Activated T-cell treated with anti-CD3 and anti-CD28 coated beads, Interleukin-2, amount 50 U/mL, for 24 hours (primary cell): Measurements from ENCODE around the gene MRPL2.
"Not testable (repeated sequence)": the region's sequence is repeated elsewhere in the genome, so short reads cannot be mapped to it uniquely, and the experiment has no call there.

Source experiments
- DNase-seq: peaks from one replicate; pipeline ENCODE4 v3.0.0-alpha.2; 2020
- H3K27ac Mint-ChIP-seq: 2 replicates; pipeline ENCODE4 v1.8.0; 2020; ENCODE audit warnings: mild to moderate bottlenecking, mixed read lengths
- H3K27me3 Mint-ChIP-seq: 2 replicates; pipeline ENCODE4 v1.8.0; 2020; ENCODE audit warnings: mixed read lengths
- H3K36me3 Mint-ChIP-seq: 2 replicates; pipeline ENCODE4 v1.8.0; 2020; ENCODE audit warnings: low read depth, mixed read lengths
- H3K4me1 Mint-ChIP-seq: 2 replicates; pipeline ENCODE4 v1.8.0; 2020; ENCODE audit warnings: low read depth, mixed read lengths
- H3K4me3 Mint-ChIP-seq: 2 replicates; pipeline ENCODE4 v1.8.0; 2020; ENCODE audit warnings: mild to moderate bottlenecking, moderate library complexity, mixed read lengths
- H3K9me3 Mint-ChIP-seq: 2 replicates; pipeline ENCODE4 v1.8.0; 2020; ENCODE audit warnings: mixed read lengths

MRPL2 gene

GRCh38 chr6:43090559-43090956 lies 31.3 kb upstream of the MRPL2 start:
- no peak overlapping the region for H3K4me3 Mint-ChIP-seq
- no peaks in the 10 kb centered on the region for H3K9me3 Mint-ChIP-seq
- peaks cover 16% of the 10 kb centered on the region for H3K4me1 Mint-ChIP-seq
- H3K27ac Mint-ChIP-seq: no peak overlapping the region
- H3K36me3 Mint-ChIP-seq: no peaks in the 10 kb centered on the region
- no peaks in the 10 kb centered on the region for H3K27me3 Mint-ChIP-seq
- no peak for DNase-seq

- no peak overlapping the region for H3K27ac Mint-ChIP-seq
- H3K9me3 Mint-ChIP-seq: no peaks in the 10 kb centered on the region
- DNase-seq: no peak
- no peaks in the 10 kb centered on the region for H3K27me3 Mint-ChIP-seq
- no peaks in the 10 kb centered on the region for H3K36me3 Mint-ChIP-seq
- H3K4me1 Mint-ChIP-seq: peaks cover 16% of the 10 kb centered on the region
- no peak overlapping the region for H3K4me3 Mint-ChIP-seq
Observed at GRCh38 chr6:43089874-43090558, 30.8 kb upstream of the MRPL2 start.

- no peak for DNase-seq
- Mint-ChIP-seq H3K36me3 (no peaks in the 10 kb centered on the region), H3K27ac (no peak overlapping the region), H3K4me1 (peaks cover 16% of the 10 kb centered on the region), H3K4me3 (no peak overlapping the region), H3K27me3 (no peaks in the 10 kb centered on the region), H3K9me3 (no peaks in the 10 kb centered on the region)
Observed at GRCh38 chr6:43089467-43089866, 30.2 kb upstream of the MRPL2 start.

GRCh38 chr6:43088654-43089056 lies 29.4 kb upstream of the MRPL2 start:
- Mint-ChIP-seq H3K36me3 (no peaks in the 10 kb centered on the region), H3K9me3 (no peaks in the 10 kb centered on the region), H3K4me3 (no peak overlapping the region), H3K4me1 (peaks cover 14% of the 10 kb centered on the region), H3K27me3 (no peaks in the 10 kb centered on the region), H3K27ac (no peak overlapping the region)
- DNase-seq: no peak

GRCh38 chr6:43086022-43086658 lies 26.9 kb upstream of the MRPL2 start:
- no peak for DNase-seq
- H3K27me3 Mint-ChIP-seq: no peaks in the 10 kb centered on the region
- peaks cover 8% of the 10 kb centered on the region for H3K4me1 Mint-ChIP-seq
- no peak overlapping the region for H3K4me3 Mint-ChIP-seq
- H3K9me3 Mint-ChIP-seq: no peaks in the 10 kb centered on the region
- no peaks in the 10 kb centered on the region for H3K36me3 Mint-ChIP-seq
- H3K27ac Mint-ChIP-seq: no peak overlapping the region

GRCh38 chr6:43082806-43083655 lies 23.8 kb upstream of the MRPL2 start:
- Mint-ChIP-seq H3K36me3 (no peaks in the 10 kb centered on the region), H3K27me3 (peaks cover 6% of the 10 kb centered on the region), H3K4me3 (no peak overlapping the region), H3K4me1 (peaks cover 8% of the 10 kb centered on the region), H3K27ac (no peak overlapping the region), H3K9me3 (no peaks in the 10 kb centered on the region)
- no peak for DNase-seq

- not testable (repeated sequence) for H3K27ac Mint-ChIP-seq, H3K4me3 Mint-ChIP-seq, H3K9me3 Mint-ChIP-seq, H3K36me3 Mint-ChIP-seq, DNase-seq
- peaks cover 17% of the 10 kb centered on the region for H3K27me3 Mint-ChIP-seq
- peaks cover 11% of the 10 kb centered on the region for H3K4me1 Mint-ChIP-seq
Observed at GRCh38 chr6:43081922-43082321, 22.7 kb upstream of the MRPL2 start.

- no peak for DNase-seq
- Mint-ChIP-seq H3K4me1 (peaks cover 9% of the 10 kb centered on the region), H3K27me3 (peaks cover 23% of the 10 kb centered on the region), H3K27ac (no peak overlapping the region), H3K36me3 (no peaks in the 10 kb centered on the region), H3K9me3 (no peaks in the 10 kb centered on the region), H3K4me3 (no peak overlapping the region)
Observed at GRCh38 chr6:43081043-43081442, 21.8 kb upstream of the MRPL2 start.

- Mint-ChIP-seq H3K36me3 (peaks cover under 1% of the 10 kb centered on the region), H3K9me3 (no peaks in the 10 kb centered on the region), H3K27me3 (peaks cover 29% of the 10 kb centered on the region), H3K4me1 (peaks cover 9% of the 10 kb centered on the region), H3K4me3 (no peak overlapping the region), H3K27ac (no peak overlapping the region)
- DNase-seq: no peak
Observed at GRCh38 chr6:43078691-43079090, 19.5 kb upstream of the MRPL2 start.

- DNase-seq: no peak
- no peaks in the 10 kb centered on the region for H3K9me3 Mint-ChIP-seq
- no peak overlapping the region for H3K4me3 Mint-ChIP-seq
Observed at GRCh38 chr6:43077981-43078511, 18.8 kb upstream of the MRPL2 start.

GRCh38 chr6:43077333-43077809 lies 18.1 kb upstream of the MRPL2 start:
- no peak for DNase-seq
- peaks cover 9% of the 10 kb centered on the region for H3K4me1 Mint-ChIP-seq
- no peaks in the 10 kb centered on the region for H3K9me3 Mint-ChIP-seq
- H3K36me3 Mint-ChIP-seq: peaks cover 11% of the 10 kb centered on the region
- peak overlapping the region; percentile 74 for H3K4me3 Mint-ChIP-seq
- H3K27ac Mint-ChIP-seq: no peak overlapping the region
- peaks cover 29% of the 10 kb centered on the region for H3K27me3 Mint-ChIP-seq

More at GRCh38 chr6:43077981-43078511, 18.8 kb upstream of the MRPL2 start:
- Mint-ChIP-seq H3K36me3 (peaks cover 6% of the 10 kb centered on the region), H3K4me1 (peaks cover 9% of the 10 kb centered on the region), H3K27me3 (peaks cover 29% of the 10 kb centered on the region), H3K27ac (no peak overlapping the region)

- Mint-ChIP-seq H3K4me3 (peak overlapping the region; percentile 74), H3K9me3 (no peaks in the 10 kb centered on the region), H3K27me3 (peaks cover 29% of the 10 kb centered on the region), H3K4me1 (peaks cover 9% of the 10 kb centered on the region), H3K36me3 (peaks cover 13% of the 10 kb centered on the region), H3K27ac (no peak overlapping the region)
- no peak for DNase-seq
Observed at GRCh38 chr6:43076464-43077332, 17.5 kb upstream of the MRPL2 start.

GRCh38 chr6:43075670-43076463 lies 16.6 kb upstream of the MRPL2 start, which contains the start of gene PTK7:
Gene PTK7 (plus strand): TSS chr6:43076314. CDS start chr6:43076489, 175 bp downstream.
- DNase-seq: peak; percentile 60
- H3K27me3 Mint-ChIP-seq: peaks cover 29% of the 10 kb centered on the region
- peak within 1 kb of the TSS; percentile 74 for H3K4me3 Mint-ChIP-seq
- peaks cover 16% of the 10 kb centered on the region for H3K36me3 Mint-ChIP-seq
- H3K9me3 Mint-ChIP-seq: no peaks in the 10 kb centered on the region
- peaks cover 9% of the 10 kb centered on the region for H3K4me1 Mint-ChIP-seq
- H3K27ac Mint-ChIP-seq: no peak within 1 kb of the TSS
